ENCODE results near the gene ZNF638.
"Not testable (repeated sequence)": the region's sequence is repeated elsewhere in the genome, so short reads cannot be mapped to it uniquely, and the experiment has no call there.

Gene ZNF638

DNA sequence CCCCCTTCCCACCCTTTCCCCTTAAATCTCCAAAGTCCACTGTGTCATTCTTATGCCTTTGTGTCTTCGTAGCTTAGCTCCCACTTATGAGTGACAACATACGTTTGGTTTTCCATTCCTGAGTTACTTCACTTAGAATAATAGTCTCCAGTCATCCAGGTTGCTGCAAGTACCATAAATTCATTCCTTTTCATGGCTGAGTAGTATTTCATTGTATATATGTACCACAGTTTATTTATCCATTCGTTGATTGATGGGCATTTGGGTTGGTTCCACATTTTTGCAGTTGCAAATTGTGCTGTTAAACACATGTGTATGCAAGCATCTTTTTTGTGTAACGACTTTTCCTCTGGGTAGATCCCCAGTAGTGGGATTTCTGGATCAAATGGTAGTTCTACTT lies 14.5 kb upstream of the ZNF638 start:
- TF ChIP-seq CTCF (IDR thresholded peaks at IDR 0.05; ENCODE audit: control extremely low read depth, extremely low read depth, low read depth, missing control alignments), result no peak
- POLR2A ChIA-PET, result no interaction called here
- DNase-seq (ENCODE audit: extremely low spot score), result no peak
- CTCF ChIA-PET, result interaction anchor here (1.0 to 2.6 kb wide), 2 partner anchors 14 to 18 kb away, joined by 5 to 7 read pairs; partner anchors contain the start of gene ZNF638

DNA sequence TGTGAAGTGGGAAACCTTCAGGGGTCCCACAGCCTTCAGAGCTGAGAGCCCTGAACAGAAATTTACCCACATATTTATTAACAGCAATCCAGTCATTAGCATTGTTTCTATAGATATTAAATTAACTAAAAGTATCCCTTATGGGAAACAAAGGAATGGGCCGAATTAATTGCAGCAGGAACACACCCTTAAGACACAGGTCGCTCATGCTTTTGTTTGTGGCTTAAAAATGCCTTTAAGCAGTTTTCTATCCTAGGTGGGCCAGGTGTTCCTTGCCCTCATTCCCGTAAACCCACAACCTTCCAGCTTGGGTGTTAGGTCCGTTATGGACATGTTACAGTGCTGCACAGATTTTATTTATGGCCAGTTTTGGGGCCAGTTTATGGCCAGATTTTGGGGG lies 13.7 kb upstream of the ZNF638 start:
- DNase-seq (ENCODE audit: extremely low spot score); POLR2A ChIA-PET: not testable (repeated sequence)
- CTCF ChIA-PET, result interaction anchor here (2.6 kb wide), 1 partner anchor 13 kb away, joined by 7 read pairs; the partner anchor contains the start of gene ZNF638

GRCh38 chr2:71323386-71323785 lies 8.2 kb upstream of the ZNF638 start:
- ChIA-PET CTCF (interaction anchor here (5.1 to 5.3 kb wide), 2 partner anchors 8 to 24 kb away, joined by 21 to 23 read pairs; partner anchors contain the start of gene ZNF638), POLR2A (no interaction called here)
- DNase-seq (ENCODE audit: extremely low spot score), result no peak
- no peak for TF ChIP-seq CTCF (IDR thresholded peaks at IDR 0.05; ENCODE audit: control extremely low read depth, extremely low read depth, low read depth, missing control alignments)

DNA sequence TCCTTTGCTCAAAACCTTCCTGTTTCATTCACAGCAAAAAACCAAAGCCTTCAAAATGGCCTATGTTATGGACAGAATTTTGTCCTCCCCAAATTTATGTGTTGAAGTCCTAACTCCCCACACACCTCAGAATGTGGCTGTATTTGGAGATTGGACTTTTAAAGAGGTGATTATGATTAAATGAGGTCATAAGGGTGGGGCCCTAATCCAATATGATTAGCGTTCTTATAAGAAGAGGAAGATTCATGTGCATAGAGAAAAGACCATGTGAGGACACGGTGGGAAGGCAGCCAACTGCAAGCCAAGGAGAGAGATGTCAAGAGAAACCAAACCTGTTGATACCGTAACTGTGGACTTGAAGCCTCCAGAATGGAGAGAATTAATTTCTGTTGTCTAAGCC lies 4.6 kb upstream of the ZNF638 start:
- no peak for TF ChIP-seq CTCF (IDR thresholded peaks at IDR 0.05; ENCODE audit: control extremely low read depth, extremely low read depth, low read depth, missing control alignments)
- no peak for DNase-seq (ENCODE audit: extremely low spot score)
- ChIA-PET CTCF (interaction anchor here (2.4 kb wide), 1 partner anchor 27 kb away, joined by 9 read pairs; no protein-coding TSS in a partner anchor), POLR2A (no interaction called here)

DNA sequence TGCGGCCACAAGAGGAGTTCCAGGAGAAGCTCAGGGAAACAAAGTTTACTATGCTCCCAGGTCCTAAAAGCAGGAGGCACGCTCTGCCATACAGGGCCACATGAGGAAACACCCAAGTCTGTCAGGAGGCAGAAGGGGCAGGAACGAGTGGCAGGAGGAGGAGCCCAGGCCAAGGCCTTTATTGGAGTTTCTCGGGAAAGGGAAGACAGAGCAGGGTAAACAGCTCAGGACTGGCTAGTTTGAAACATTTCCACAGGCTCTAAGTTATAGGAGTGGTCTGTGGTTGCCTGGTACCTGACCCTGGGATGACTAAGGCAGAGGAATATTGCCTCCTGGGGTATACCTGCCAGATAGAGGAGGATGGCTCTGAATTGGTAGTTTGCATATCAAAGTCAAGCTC lies 3.7 kb upstream of the ZNF638 start:
- ChIA-PET CTCF (interaction anchor here (1.0 to 2.4 kb wide), 3 partner anchors 12 to 28 kb away, joined by 3 to 9 read pairs (median 3); no protein-coding TSS in a partner anchor), POLR2A (interaction anchor here (0.6 kb wide), 1 partner anchor 21 kb away, joined by 6 read pairs; no protein-coding TSS in a partner anchor)
- no peak for TF ChIP-seq CTCF (IDR thresholded peaks at IDR 0.05; ENCODE audit: control extremely low read depth, extremely low read depth, low read depth, missing control alignments)
- no peak for DNase-seq (ENCODE audit: extremely low spot score)

DNA sequence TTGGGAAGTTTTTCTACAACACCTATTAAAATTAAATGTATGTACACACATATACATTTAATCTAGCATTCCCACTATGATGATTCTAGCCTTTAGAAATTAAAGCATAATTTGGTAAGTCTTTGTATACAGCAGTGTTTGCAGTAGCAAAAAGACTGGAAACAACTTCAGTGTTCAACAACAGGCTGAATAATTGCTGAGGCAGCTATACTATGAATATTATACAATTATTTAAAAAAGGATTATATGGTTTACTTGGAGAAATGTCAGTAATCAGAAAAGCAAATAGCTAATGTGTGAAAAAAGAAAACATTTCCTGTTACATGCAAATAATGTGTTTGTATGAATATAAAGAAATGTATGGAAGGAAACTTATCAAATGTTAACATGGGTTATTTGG lies 1.4 kb upstream of the ZNF638 start:
- no peak for TF ChIP-seq CTCF (IDR thresholded peaks at IDR 0.05; ENCODE audit: control extremely low read depth, extremely low read depth, low read depth, missing control alignments)
- DNase-seq (ENCODE audit: extremely low spot score), result no peak
- ChIA-PET POLR2A (no interaction called here), CTCF (interaction anchor here (0.9 to 5.0 kb wide), 10 partner anchors 9 to 69 kb away, joined by 3 to 27 read pairs (median 8); no protein-coding TSS in a partner anchor)

DNA sequence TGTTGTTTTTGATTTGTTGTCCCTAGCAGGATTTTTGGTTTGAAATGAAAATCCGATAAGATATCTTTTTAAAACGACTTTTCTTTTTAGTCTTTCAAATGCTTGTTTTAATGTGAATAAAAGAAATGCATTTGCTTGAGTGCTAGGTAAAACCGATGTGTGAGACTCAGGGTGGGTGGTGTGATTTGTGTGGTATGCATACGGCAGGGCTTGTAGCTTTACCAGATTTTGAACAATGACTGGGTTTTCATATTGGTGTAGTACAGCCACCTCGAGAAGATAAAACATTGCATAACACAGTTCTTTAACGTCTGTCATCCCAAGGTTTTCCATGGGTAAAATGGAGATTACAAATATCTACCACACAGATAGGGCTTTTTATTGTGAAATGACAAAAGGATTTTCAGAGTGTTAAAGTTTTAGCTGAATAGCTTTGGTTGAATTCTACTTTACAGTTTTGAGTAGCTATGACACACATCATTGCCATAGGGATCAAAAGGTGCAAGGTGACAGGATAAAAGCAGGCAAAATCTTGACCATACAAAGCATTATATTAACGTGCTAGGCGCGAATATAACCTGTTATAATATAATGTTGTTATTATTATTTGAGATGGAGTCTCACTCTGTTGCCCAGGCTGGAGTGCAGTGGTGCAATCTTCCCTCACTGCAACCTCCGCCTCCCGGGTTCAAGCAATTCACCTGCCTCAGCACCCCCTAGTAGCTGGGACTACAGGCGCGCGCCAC lies 824 bp upstream of the ZNF638 start:
- POLR2A ChIA-PET, result interaction anchor here (1.0 to 1.2 kb wide), 2 partner anchors 104 to 1416 kb away, joined by 4 to 12 read pairs; partner anchors contain the start of gene PAIP2B

GRCh38 chr2:71331331-71331580 lies 326 bp upstream of the ZNF638 start:
- DNase-seq (ENCODE audit: extremely low spot score), result not testable (repeated sequence)
- ChIA-PET POLR2A (interaction anchor here (1.0 to 1.2 kb wide), 3 partner anchors 16 to 1417 kb away, joined by 3 to 12 read pairs (median 4); partner anchors contain the start of gene PAIP2B), CTCF (interaction anchor here (0.7 to 5.0 kb wide), 29 partner anchors 9 to 347 kb away, joined by 3 to 27 read pairs (median 5); no protein-coding TSS in a partner anchor)

More for the DNA sequence above, 824 bp upstream of the ZNF638 start:
- no peak for DNase-seq (ENCODE audit: extremely low spot score)
- CTCF ChIA-PET, result interaction anchor here (0.9 to 5.0 kb wide), 21 partner anchors 9 to 346 kb away, joined by 3 to 27 read pairs (median 6); no protein-coding TSS in a partner anchor
- TF ChIP-seq CTCF (IDR thresholded peaks at IDR 0.05; ENCODE audit: control extremely low read depth, extremely low read depth, low read depth, missing control alignments), result no peak
